K562 (cell line): Measurements from ENCODE around the gene CHPF. TPM values are rescaled to one million over a fixed set of nuclear protein-coding genes. Genes with fewer than 3 reads are reported as not detected.

Experiments
- FOXM1 ChIP-seq, 2 experiments: fragments of 450-650 bp in 1 of 2; sonication (generic) in 1 of 2; formaldehyde crosslinking in 1 of 2; IDR thresholded peaks; 2 replicates each; pipeline versions ENCODE4 v1.6.1 to v1.9.0; 2017 to 2022; ENCODE audit warnings: low read depth in 2 of 2, mild to moderate bottlenecking in 2 of 2, missing genetic modification reagents in 1 of 2, moderate library complexity in 1 of 2
- KDM1A ChIP-seq, 2 experiments: fragments of 450-650 bp; IDR thresholded peaks; 2 replicates each; pipeline ENCODE4 v1.6.1; 2016; ENCODE audit warnings: mild to moderate bottlenecking in 2 of 2
- MITF ChIP-seq: IDR thresholded peaks from 2 replicates; pipeline ENCODE4 v1.6.1; 2014; ENCODE audit warnings: antibody characterized with exemption
- MTA1 ChIP-seq: fragments of 450-650 bp; IDR thresholded peaks from 2 replicates; pipeline ENCODE4 v1.6.1; 2017; ENCODE audit warnings: borderline replicate concordance
- NR4A1 ChIP-seq, 2 experiments: fragments of 250-450 bp in 1 of 2; fragments of 450-650 bp in 1 of 2; sonication (Bioruptor Pico) in 1 of 2; IDR thresholded peaks; 2 replicates each; pipeline versions ENCODE4 v1.4.0 to v1.6.1; 2016 to 2020; ENCODE audit warnings: mild to moderate bottlenecking in 2 of 2, missing compliant biosample characterization in 1 of 2, missing genetic modification characterization in 1 of 2, moderate library complexity in 1 of 2
- ZNF239 ChIP-seq: fragments of 250-450 bp; sonication (Bioruptor Pico); IDR thresholded peaks from 2 replicates; pipeline ENCODE4 v1.4.0; 2020; ENCODE audit warnings: mild to moderate bottlenecking
- polyA plus RNA-seq, 8 experiments: library from polyadenylated mRNA; depleted of rRNA in 4 of 8; stranded (reverse) in 5 of 8; unstranded in 3 of 8; fragments of >200 nt; fragmentation: Nextera tagmentation in 2 of 8; fragmentation: Illumina TruSeq in 1 of 8; extraction: Ambion mirVana in 2 of 8; extraction: Trizol in 1 of 8; gene quantifications; 2 replicates each; pipeline versions ENCODE4 v1.2.1 to v1.2.3, GENCODE V29; 2011 to 2014; ENCODE audit warnings: inconsistent platforms in 1 of 8, missing spikeins in 1 of 8
- total RNA-seq, 7 experiments: library from RNA; depleted of rRNA in 6 of 7; stranded (reverse); fragments of >200 nt in 6 of 7; fragmentation: Illumina TruSeq in 2 of 7; extraction: Trizol in 2 of 7; gene quantifications; 2 replicates each; pipeline versions ENCODE4 v1.2.1 to v1.2.3, GENCODE V29; 2011 to 2021; ENCODE audit warnings: low replicate concordance in 1 of 7
- TF ChIP-seq, protein P1 (sequence below), 2 experiments: fragments of 200-800 bp in 1 of 2; sonication (Bioruptor generic) in 1 of 2; sonication (generic) in 1 of 2; formaldehyde crosslinking in 1 of 2; IDR thresholded peaks in 1 of 2; conservative IDR thresholded peaks in 1 of 2; 2 replicates each; pipeline versions ENCODE4 v1.5.0 to v1.6.1; 2016 to 2020; ENCODE audit warnings: missing compliant biosample characterization in 1 of 2, missing genetic modification characterization in 1 of 2, missing genetic modification reagents in 1 of 2
- TF ChIP-seq, protein P2 (sequence below): fragments of 450-650 bp; IDR thresholded peaks from one replicate; pipeline ENCODE4 v1.6.1; 2018; ENCODE audit warnings: mild to moderate bottlenecking, moderate library complexity; ENCODE audit not compliant: partially characterized antibody
- TF ChIP-seq, protein P3 (sequence below): fragments of 450-650 bp; IDR thresholded peaks from 2 replicates; pipeline ENCODE4 v1.6.1; 2018; ENCODE audit not compliant: partially characterized antibody

The CHPF gene
- total and polyA plus RNA-seq, 9 of the 15 experiments (the other 6 are each of a cell fraction or from before 2014, with no cell fraction given), result 0.15 to 57.2 (median 7.9) TPM

DNA sequence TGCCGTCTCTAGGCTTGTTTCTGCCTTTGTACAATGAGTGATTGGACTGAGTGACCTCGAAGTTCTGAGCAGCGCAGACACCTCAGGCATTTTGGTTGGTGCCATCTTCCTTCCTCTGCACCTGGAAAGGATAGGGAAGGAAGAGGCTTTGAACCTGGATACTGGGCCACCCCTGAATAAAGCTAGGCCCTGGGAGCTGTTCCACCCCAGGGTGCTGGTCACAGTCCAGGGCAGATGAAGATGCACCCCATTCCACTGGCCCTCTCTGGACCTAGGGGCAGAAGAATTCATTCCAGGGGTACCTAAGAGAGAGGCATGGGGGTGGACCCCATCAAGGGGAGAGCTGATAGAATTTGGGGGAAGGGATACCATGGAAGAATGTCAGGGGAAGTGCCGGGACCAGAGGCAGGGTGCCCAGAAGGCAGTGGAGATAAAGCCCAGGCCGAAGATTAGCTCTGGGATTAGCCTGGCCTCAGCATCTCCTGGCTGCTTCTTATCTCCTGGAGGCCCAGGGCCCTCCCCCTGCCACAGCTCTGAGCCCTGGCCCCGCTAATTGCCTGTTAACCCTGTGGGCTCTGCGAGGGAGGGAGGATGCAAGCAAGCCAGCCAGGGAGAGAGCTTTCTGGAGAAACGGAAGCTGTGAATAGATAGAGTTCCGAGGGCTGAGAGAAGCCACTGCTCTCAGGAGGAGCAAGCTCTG lies 17.9 kb downstream of the CHPF start (continued):
- TF ChIP-seq, protein P1, sequence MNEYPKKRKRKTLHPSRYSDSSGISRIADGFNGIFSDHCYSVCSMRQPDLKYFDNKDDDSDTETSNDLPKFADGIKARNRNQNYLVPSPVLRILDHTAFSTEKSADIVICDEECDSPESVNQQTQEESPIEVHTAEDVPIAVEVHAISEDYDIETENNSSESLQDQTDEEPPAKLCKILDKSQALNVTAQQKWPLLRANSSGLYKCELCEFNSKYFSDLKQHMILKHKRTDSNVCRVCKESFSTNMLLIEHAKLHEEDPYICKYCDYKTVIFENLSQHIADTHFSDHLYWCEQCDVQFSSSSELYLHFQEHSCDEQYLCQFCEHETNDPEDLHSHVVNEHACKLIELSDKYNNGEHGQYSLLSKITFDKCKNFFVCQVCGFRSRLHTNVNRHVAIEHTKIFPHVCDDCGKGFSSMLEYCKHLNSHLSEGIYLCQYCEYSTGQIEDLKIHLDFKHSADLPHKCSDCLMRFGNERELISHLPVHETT (CRISPR knock-in tag; conservative IDR thresholded peaks at IDR 0.05 in 1 of 2, IDR thresholded peaks at IDR 0.05 in 1 of 2), result peak in 1 of 2 experiments; percentile 65; a peak in 2 of 4 replicates
- 0 out of 2 replicates have a peak, but pooled peaks have one; percentile 35 for TF ChIP-seq MITF
- TF ChIP-seq, protein P2, sequence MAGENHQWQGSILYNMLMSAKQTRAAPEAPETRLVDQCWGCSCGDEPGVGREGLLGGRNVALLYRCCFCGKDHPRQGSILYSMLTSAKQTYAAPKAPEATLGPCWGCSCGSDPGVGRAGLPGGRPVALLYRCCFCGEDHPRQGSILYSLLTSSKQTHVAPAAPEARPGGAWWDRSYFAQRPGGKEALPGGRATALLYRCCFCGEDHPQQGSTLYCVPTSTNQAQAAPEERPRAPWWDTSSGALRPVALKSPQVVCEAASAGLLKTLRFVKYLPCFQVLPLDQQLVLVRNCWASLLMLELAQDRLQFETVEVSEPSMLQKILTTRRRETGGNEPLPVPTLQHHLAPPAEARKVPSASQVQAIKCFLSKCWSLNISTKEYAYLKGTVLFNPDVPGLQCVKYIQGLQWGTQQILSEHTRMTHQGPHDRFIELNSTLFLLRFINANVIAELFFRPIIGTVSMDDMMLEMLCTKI, result no peak
- TF ChIP-seq, protein P3, sequence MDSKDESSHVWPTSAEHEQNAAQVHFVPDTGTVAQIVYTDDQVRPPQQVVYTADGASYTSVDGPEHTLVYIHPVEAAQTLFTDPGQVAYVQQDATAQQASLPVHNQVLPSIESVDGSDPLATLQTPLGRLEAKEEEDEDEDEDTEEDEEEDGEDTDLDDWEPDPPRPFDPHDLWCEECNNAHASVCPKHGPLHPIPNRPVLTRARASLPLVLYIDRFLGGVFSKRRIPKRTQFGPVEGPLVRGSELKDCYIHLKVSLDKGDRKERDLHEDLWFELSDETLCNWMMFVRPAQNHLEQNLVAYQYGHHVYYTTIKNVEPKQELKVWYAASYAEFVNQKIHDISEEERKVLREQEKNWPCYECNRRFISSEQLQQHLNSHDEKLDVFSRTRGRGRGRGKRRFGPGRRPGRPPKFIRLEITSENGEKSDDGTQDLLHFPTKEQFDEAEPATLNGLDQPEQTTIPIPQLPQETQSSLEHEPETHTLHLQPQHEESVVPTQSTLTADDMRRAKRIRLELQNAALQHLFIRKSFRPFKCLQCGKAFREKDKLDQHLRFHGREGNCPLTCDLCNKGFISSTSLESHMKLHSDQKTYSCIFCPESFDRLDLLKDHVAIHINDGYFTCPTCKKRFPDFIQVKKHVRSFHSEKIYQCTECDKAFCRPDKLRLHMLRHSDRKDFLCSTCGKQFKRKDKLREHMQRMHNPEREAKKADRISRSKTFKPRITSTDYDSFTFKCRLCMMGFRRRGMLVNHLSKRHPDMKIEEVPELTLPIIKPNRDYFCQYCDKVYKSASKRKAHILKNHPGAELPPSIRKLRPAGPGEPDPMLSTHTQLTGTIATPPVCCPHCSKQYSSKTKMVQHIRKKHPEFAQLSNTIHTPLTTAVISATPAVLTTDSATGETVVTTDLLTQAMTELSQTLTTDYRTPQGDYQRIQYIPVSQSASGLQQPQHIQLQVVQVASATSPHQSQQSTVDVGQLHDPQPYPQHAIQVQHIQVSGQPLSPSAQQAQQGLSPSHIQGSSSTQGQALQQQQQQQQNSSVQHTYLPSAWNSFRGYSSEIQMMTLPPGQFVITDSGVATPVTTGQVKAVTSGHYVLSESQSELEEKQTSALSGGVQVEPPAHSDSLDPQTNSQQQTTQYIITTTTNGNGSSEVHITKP, result peak; percentile 8
- peak; percentile 72 for TF ChIP-seq FOXM1 (IDR thresholded peaks at IDR 0.05; ENCODE audit: low read depth)
- no peak for TF ChIP-seq FOXM1 (CRISPR knock-in tag; IDR thresholded peaks at IDR 0.05; ENCODE audit: low read depth)
- TF ChIP-seq ZNF239, result 0 out of 2 replicates have a peak, but pooled peaks have one; percentile 10
- TF ChIP-seq MTA1, result peak; percentile 81
- peak; percentile 83 to 91 for TF ChIP-seq KDM1A (IDR thresholded peaks at IDR 0.05)
- TF ChIP-seq NR4A1 (CRISPR knock-in tag; IDR thresholded peaks at IDR 0.05), result no peak
- peak; percentile 56 for TF ChIP-seq NR4A1 (tag; IDR thresholded peaks at IDR 0.05)
